ENCODE data around the gene PSME3IP1. TPM values are rescaled to one million over a fixed set of nuclear protein-coding genes. Genes with fewer than 3 reads are reported as not detected.

PSME3IP1 gene
- total and polyA plus RNA-seq, 2 of the 8 experiments (the other 6 are each of a cell fraction or from before 2014, with no cell fraction given): 95.1 to 98.3 TPM

- H4K5ac ChIP-seq (ENCODE audit: insufficient read length, low read depth, low read length): no peak overlapping the region
- peak overlapping the region; percentile 20; the same call in 1 of the 2 replicates for H3K18ac ChIP-seq (ENCODE audit: extremely low read depth, low read length)
- no peak overlapping the region; the same call in 1 of the 2 replicates for H2BK20ac ChIP-seq (ENCODE audit: low read length)
- no peak overlapping the region for H3K14ac ChIP-seq (ENCODE audit: insufficient read length)
- H2BK5ac ChIP-seq (ENCODE audit: low read depth, low read length): peak overlapping the region; percentile 69; the same call in 1 of the 2 replicates
- no peak overlapping the region for H3K56ac ChIP-seq (replicated peaks; ENCODE audit: insufficient read length, low read depth, low read length)
- H3K36me3 ChIP-seq (ENCODE audit: control insufficient read depth in 2 of 4, insufficient read depth in 4 of 4, low read length in 3 of 4): peaks cover 9 to 24% (median 15%) of the 10 kb centered on the region in 4 experiments; a peak in 7 of 8 replicates
- no peak overlapping the region for H4K8ac ChIP-seq (ENCODE audit: extremely low read depth, insufficient read depth, low read length)
- DNase-seq (ENCODE audit: low read depth in 1 of 2, low spot score in 2 of 2) (no peak), FAIRE-seq (no peak)
- no peak overlapping the region for H2BK15ac ChIP-seq (ENCODE audit: low read length)
- H2AK5ac ChIP-seq (ENCODE audit: low read depth, low read length): no peak overlapping the region
- 95% methylated on average over 10 of the region's 10 CpGs; no CpG with 5 or more reads in 1 of the 2 experiments for WGBS, 2 experiments (ENCODE audit: extremely low coverage in 1 of 2, insufficient coverage in 1 of 2, insufficient read length in 1 of 2, insufficient replicate concordance in 2 of 2, low coverage in 1 of 2, low lambda C conversion rate in 2 of 2, missing lambda C conversion rate in 1 of 2)
- no peak for TF ChIP-seq CHD1 (IDR thresholded peaks at IDR 0.05; ENCODE audit: low read depth, low read length)
- TF ChIP-seq SP1 (IDR thresholded peaks at IDR 0.05; ENCODE audit: low read depth, low read length): no peak
- TF ChIP-seq BACH1 (IDR thresholded peaks at IDR 0.05; ENCODE audit: low read length): no peak
- H3K4me3 ChIP-seq (ENCODE audit: extremely low read depth in 1 of 4, insufficient read depth in 2 of 4, low read depth in 3 of 4, low read length in 4 of 4): no peak overlapping the region
- H4K20me1 ChIP-seq (replicated peaks in 1 of 2; ENCODE audit: control insufficient read depth in 1 of 2, insufficient read depth in 2 of 2, low read length in 2 of 2): no peaks in the 10 kb centered on the region
- POLR2A ChIA-PET (ENCODE audit: partially characterized antibody): interaction anchor here (1.1 to 1.7 kb wide), 5 partner anchors 15 to 56 kb away, joined by 3 to 6 read pairs (median 4); no protein-coding TSS in a partner anchor
- H3K23ac ChIP-seq (ENCODE audit: insufficient read length): no peak overlapping the region
- H3K9me3 ChIP-seq (ENCODE audit: insufficient read depth in 2 of 2, low read depth in 1 of 2, low read length in 1 of 2): no peaks in the 10 kb centered on the region
- H3K27me3 ChIP-seq (replicated peaks in 1 of 4; ENCODE audit: control insufficient read depth in 3 of 4, extremely low read depth in 1 of 4, insufficient read depth in 3 of 4, low read length in 3 of 4): no peaks in the 10 kb centered on the region
- H4K91ac ChIP-seq (replicated peaks; ENCODE audit: insufficient read length, low read length): peak overlapping the region; percentile 40
- H3K9ac ChIP-seq (replicated peaks in 1 of 4; ENCODE audit: extremely low read depth in 1 of 4, low read depth in 3 of 4, low read length in 3 of 4): no peak overlapping the region
- no peak overlapping the region for H2BK120ac ChIP-seq (replicated peaks; ENCODE audit: low read depth, low read length)
- no peak overlapping the region for H3K27ac ChIP-seq (ENCODE audit: low read depth, low read length)
- H2BK12ac ChIP-seq (ENCODE audit: low read depth, low read length): no peak overlapping the region
- H3K79me2 ChIP-seq (ENCODE audit: control insufficient read depth in 1 of 2, insufficient read depth in 2 of 2, low read length in 2 of 2): no peaks in the 10 kb centered on the region
- H3K23me2 ChIP-seq (ENCODE audit: low read depth, low read length): no peaks in the 10 kb centered on the region
- CTCF ChIA-PET (ENCODE audit: partially characterized antibody): interaction anchor here (0.9 to 2.6 kb wide), 9 partner anchors 16 to 313 kb away, joined by 3 to 15 read pairs (median 3); partner anchors contain the start of genes CPNE2 and POLR2C
- no peak overlapping the region for H3K4me2 ChIP-seq (ENCODE audit: insufficient read depth in 1 of 2, low read depth in 2 of 2, low read length in 2 of 2)
- H3K79me1 ChIP-seq (ENCODE audit: low read depth, low read length): no peaks in the 10 kb centered on the region
- no peak overlapping the region for H3K4ac ChIP-seq (replicated peaks; ENCODE audit: insufficient read length, low read depth, low read length)
- no peak overlapping the region for H2AFZ ChIP-seq (ENCODE audit: low read length)
- H3K4me1 ChIP-seq (replicated peaks in 1 of 4; ENCODE audit: control insufficient read depth in 3 of 4, insufficient read depth in 4 of 4, low read length in 3 of 4): peaks cover 13 to 33% (median 16%) of the 10 kb centered on the region in 4 experiments
These were observed 36.4 kb downstream of the PSME3IP1 start for GRCh38 chr16:57149391-57149790.
